GM21825 (cell line): ENCODE data around the gene OR4C16.

Experiments
- ATAC-seq: cut with Tn5 transposase; IDR thresholded peaks from one replicate; pipeline ENCODE4 v1.9.1; 2021; ENCODE audit warnings: mild to moderate bottlenecking, moderate library complexity; ENCODE audit not compliant: unreplicated experiment

The OR4C16 gene

GRCh38 chr11:55571828-55572227 lies at the start of gene OR4C16:
Gene OR4C16 (plus strand): TSS chr11:55572128. CDS start chr11:55572128, 0 bp downstream.
- ATAC-seq, result no peak

GRCh38 chr11:55554169-55554568 lies 17.8 kb upstream of the OR4C16 start, which contains the start of gene OR4C15:
Gene OR4C15 (plus strand): TSS chr11:55554469. CDS start chr11:55554469, 0 bp downstream.
- no peak for ATAC-seq

- ATAC-seq, result no peak
Observed at GRCh38 chr11:55572548-55572947, 620 bp downstream of the OR4C16 start.

- ATAC-seq, result no peak
Observed at GRCh38 chr11:55607545-55607944, 35.6 kb downstream of the OR4C16 start, which contains the start of gene OR4C11. Gene OR4C11 (minus strand): TSS chr11:55607645. CDS start chr11:55604373, 3,272 bp downstream.
